HS-5 (cell line): ENCODE results near the gene KSR2.

Experiments used
- DNase-seq: peaks from one replicate; pipeline ENCODE4 v3.0.0-alpha.2; 2012; ENCODE audit warnings: low read depth

Gene KSR2

DNA sequence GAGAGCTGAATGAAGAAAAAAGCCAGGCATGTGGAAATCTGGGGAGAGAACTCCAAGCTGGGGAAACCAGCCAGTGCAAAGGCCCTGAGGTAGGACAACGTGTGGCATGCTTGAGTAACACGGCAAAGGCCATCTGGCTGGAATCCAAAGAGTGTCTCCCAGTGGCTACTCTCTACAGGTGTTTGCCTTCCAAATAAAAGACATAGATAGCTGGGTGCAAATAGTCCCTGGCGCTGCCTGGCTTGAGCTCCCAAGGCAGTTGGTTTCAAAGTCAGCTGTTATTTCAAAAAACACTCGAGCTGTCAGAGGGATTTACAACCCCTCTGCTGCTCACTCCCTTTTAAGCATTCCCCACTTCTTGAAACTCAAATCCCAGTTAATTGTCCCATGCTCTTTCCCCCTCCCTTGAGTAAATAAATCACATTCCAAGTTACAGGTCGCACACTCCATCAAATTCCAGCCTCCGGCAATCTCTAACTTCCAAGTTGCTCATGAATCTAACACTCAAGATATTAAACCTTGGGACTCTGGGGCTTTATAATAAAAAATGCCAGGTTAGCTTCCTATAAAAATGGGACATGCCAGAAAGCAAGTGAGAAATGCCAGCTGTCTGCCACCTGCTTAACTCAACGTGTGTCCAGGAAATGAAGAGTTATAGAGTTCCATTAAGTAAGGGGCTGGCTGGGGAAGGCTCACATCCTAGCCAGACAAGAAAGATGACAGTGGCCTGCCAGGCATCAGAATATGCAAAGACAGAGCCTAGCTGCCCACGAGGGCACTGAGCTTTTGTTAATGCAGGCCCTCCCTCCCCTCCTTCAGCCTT is 473.7 kb downstream of the KSR2 start:
- no peak for DNase-seq

DNA sequence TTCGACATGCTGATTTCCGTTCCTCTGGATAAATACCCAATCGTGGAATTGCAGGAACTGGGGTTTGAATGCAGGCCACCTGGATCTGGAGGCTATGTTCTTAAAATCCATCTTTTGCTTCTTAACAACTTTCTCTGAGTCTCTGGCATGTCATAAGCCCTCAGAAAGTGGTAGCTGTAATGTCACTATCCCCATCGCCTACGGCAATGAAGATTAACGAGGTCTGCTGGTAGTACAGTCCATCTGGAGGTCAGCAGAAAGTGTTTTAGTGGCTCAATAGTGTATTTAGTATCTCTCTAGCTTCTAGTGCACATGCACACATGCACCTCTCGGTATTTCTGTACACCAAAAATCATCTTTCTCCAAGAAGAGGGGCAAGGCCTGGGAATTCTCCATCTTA is 477.1 kb downstream of the KSR2 start:
- no peak for DNase-seq

DNA sequence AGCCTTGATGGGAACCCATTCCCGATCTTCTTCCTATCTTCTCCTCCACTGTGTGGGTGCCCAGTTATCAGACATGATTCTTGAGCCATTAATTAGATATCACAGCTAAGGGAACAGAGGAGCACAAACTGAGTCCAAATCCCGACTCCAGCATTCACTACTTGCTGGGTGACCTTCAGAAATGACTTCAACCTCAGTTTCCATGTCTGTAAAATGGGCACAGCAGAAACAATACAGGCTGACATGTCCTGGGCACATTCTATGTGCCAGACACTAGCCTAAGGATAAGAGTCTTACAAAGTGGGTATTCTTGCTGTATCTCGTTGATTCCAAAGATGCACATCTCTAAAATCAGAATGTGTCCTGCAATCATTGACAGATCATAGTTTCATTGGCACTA is 478.7 kb downstream of the KSR2 start:
- no peak for DNase-seq

DNA sequence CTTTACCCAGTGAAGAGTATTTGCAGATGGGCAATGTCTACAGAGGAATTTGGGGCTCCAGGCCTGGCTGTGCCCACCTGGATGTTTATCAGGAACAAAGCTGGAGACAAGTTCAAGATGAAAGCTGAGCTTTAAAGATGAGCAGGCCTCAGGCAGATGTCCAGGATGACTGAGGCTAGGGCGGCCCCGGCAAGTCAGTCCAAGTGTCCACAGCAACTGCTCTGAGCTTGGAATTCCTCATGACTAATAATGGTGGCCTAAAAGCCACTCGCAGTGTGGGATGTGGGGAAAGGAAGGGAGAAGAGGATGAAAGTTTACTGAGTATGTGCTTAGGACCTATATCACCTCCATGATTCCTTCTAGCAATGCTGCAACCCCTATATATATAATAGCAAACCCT is 479.1 kb downstream of the KSR2 start:
- no peak for DNase-seq

DNA sequence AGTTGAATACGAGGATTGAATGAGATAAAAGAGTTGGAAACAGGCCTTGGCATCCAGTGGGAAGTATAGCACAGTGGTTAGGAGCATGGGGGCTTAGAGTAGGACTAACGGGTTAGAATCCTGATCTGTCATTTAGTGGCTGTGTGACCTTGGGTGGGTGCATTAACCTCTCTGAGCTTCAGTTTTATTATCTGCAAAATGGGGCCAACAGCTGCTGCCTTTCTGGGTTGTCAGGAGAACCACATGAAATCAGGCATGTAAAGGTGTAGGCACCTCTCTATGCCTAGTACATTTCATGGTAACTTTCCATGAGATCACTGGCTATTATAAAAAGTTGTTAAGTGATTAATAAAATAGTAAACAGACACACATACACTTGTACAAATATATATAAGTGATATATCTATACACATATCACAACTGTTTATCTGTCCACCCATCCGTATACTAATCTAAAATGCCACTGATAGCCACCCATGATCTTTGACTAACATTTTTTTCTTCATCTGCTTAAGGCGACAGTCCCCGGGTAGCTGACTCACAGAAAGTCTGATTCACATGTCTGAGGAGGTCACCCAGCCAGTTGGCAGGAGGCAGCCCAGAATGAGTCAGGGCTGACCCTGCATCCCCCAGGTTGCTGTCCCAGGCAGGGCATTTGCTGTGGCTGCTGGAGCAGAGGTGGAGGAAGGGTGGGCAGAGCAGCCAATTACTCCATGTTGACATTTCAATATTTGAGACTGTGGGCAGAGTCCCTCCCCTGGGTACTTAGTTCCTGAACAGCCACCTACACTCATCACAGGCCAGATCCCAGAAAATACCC is 481.7 kb downstream of the KSR2 start:
- DNase-seq: no peak

DNA sequence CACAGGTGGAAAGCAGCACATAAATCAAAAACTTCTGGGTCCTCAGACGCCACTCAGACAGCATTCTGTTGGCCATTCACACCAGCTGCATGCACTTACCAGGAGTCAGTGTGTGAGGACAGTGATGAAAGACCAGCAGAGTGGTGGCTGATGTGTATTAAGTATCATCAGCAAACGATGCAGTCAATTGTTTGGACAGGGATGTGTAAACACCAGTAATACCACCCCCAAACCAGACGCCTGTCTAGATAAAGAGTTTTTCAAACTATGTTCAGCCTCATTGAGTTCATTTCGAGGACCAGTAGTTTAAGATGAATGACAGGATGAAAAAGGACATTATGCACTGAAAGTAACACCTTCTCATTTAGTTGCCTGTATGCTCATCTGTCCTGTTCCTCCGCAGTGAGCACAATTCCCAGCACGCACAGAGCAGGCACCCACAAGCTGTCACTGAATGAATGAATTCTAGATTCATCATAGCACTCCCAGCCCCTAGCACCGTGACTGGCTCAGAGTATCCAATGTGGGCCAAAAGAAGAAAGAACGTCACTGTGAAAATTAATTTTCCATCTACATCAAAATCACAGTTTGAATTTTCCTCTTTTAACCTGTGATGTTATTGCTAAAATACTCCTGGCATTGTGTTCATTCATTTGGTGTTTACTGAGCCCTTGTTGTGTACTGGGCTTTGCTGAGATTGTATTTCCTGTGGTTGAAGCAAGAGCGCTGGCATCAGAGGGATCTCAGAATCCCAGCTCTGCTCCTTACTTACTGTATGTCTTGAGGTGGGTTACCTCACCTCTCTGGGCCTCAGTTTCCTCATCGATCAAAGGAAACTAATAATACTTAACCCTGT is 482.6 kb downstream of the KSR2 start:
- no peak for DNase-seq

DNA sequence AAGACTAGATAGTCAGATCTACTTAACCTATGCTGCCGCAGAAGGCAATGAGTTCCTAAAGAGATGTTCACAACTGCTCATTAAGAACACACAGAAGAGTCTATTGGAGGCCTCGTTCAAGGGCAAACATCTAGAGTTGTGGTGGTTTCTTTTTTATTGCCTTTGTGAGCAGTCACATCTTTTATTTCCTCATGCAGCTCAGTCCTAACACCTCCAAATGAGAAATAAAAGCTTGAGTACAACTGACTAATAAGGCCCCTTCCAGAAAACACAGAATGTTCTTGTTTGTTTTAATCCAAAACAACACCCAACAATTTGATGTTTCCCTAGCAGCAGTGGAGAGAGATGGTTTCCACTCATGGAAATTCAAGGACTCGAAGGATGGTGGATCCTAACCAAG is 483.9 kb downstream of the KSR2 start:
- DNase-seq: no peak

DNA sequence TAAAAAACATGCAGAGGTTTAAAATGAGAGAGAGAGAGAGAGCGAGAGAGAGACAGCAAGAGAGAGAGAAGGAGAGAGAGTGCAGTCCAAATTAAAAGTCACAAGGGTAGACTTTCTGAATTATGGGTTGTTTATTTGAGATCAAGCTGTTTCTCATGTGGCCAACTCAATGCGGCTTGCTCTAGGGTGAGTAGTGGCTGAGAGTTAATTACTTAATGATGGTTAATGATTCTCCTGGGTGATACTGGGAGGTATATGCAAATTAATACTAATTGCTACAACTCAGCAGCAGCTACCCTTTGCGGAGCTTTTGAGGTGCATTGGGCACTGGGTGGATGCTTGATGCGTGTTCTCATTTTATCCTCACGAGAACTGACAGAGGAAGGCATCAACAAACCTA is 485.3 kb downstream of the KSR2 start:
- DNase-seq: no peak

DNA sequence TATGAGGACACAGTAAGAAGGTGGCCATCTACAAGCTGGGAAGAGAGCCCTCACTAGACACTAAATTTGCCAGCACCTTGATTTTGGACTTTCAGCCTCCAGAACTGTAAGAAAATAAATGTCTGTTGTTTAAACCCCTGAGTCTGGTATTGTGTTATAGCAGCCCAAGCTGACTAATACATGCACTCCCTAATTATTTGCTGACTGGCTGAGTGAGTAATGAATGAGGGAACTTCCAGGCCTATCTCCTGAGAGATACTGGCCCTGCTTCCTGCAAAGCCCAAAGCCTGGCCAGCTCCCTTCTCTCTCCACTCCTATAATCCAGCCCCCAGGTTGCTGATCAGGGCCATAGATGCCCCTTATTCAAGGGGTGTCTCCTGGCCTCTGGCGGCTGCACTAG is 487.3 kb downstream of the KSR2 start:
- no peak for DNase-seq

DNA sequence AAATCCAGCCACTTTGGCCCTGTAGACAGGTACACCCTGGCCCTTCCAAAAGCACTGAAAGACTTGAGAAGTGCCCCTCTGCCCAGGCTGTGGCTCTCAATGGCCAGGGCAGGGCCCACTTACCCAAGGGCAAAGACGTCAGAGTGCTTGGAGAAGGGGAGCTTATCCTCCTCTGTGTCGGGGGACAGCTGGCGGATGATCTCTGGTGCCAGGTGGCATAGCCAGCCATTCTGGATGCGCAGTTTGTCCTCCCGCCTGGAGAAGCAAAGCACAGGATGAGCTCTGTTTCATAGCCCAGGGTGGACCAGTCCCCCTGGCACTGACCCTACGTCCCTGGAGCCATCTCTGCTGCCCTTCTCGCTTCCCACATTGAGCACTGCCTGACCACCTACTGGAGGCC is 492.4 kb downstream of the KSR2 start:
- DNase-seq: no peak

DNA sequence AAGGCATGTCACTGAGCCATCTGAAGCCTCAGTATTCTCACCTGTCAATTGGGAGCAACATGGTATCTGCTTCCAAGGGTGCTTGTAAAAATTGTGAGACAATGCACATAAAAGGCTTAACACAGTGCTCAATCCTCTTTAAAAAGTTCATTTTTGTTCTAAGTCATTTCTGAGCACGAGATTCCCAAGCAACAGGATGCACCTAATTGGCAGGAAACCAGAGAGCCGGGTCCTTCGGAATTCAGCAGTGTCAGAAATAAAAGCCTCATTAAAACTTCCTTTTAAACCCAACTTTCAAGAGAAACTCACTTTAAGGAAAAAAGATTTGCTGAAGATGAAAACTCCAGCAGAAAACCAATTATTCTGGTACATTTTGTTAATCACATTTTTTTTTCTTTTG is 494.9 kb downstream of the KSR2 start:
- no peak for DNase-seq

DNA sequence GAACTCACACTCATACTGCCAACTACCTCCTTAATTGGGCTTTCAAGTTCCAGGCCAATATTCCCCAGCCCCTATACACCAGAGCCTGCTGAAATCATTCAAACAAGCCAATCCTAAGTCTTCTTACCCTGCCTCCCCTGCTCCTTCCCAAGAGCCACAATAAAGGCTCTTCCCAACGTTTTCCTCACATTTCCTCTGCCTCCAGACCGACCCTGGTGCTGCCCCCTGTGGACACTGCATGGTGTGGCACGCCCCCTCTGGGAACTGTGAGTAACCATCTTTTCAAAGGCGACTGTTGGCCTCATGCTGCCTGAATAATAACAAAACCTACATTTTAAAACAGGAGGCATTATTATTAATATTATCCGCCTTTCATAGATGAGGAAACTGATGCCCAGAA is 495.8 kb downstream of the KSR2 start:
- DNase-seq: no peak

DNA sequence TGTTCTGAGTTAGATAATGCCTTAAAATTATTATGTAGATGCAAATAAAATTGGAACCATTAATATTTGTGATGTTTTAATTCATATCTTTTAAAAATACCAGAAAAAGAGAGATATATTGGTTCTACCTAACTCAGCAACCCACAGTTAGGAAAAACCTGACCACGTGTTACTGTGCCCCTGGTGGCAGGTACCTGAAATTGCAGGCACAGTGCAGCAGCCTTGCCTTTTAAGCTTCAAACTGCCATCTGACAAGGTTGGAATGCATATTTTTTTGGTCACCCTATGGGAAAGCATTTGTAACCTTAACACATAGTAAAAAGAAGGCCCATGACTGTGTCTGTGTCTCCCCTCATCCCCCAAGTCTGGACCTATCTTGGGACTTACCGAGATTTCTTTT is 498.0 kb downstream of the KSR2 start:
- DNase-seq: no peak

DNA sequence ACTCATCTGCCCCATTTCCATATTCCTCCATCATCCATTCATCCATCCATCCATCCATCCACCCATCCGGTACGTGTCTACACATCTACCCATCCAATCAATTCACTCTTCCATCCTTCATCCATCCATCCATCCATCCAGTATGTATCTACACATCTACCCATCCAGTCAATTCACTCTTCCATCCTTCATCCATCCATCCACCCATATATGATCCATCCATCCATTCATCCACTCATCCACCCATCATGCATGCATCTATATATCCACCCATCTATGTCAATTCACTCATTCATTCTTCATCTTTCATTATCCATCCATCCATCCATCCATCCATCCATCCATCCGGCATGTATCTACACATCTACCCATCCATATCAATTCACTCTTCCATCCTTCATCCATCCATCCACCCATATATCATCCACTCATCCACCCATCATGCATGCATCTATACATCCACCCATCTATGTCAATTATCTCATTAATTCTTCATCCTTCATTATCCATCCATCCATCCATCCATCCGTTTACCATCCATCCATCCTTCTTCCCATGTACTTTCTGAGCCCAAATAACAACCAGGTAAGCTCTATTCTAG is 498.8 kb downstream of the KSR2 start:
- DNase-seq: no peak

DNA sequence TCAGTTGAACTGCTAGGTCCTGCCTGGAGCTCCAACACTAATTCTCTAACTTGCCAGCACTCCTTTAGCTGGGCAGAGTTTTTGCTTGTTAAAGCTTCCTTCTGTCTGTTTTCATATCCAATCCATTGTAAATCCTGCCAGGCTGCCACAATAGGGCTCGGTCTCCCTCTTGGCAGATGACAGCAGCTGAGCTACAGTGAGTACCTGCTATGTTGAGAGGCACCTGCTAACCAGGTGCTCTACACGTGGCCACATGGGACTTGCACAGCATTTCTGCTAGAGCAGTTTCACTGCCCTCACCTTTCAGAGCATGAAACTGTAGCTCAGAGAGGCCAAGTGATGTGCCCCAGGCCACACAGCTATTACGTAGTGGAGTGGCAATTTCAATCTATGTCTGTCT is 500.8 kb downstream of the KSR2 start:
- no peak for DNase-seq

DNA sequence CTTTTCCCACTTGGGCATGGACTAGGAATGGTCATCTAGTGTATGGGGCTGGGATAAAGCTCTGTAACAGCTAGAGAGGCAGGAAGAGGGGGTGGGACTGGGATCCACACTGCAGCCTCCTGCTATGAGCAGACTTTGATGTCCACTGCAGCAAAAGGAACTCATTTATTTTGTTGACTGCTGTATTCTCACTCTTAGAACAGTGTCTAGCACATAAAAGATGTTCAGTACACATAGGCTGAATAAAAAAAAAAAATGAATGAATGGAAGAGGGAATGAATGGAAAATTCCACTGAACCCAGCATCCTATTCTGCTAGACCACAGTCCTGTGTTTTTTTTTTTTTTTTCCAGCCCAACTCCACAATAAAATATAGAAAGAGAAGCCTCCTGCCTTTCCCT is 501.2 kb downstream of the KSR2 start:
- DNase-seq: no peak

DNA sequence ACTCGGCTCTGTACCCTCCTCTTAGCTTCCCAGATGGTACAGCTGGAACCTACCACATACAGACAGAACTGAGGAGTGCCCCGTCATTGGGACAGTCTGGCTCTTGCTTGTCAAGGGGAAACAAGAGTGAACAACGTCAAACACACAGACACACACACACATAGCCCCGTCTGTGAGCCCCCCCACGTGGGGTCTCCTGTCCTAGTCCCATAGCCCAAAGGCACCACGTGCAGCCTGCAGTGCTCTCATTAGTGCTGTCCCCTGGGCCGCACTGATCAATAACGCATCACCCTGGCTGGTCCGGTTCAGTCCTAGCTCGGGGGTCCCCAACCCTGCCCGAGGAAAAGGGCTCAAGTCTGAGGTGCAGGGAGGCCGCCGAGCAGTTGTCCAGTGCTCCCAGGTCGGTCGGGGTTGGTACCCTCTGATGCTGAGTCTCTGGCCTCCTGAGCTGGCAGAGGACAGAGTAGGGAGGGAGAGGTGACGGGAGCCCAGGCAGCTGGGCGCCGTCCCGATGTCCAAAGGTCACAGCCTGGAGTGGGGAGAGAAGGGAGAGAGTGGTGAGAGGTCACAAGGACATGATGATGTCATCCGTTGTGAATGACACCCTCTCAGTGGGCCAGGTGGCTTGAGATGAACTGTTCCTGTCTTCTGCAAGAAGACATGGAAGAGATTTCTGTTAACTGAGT is 502.0 kb downstream of the KSR2 start:
- DNase-seq: no peak

DNA sequence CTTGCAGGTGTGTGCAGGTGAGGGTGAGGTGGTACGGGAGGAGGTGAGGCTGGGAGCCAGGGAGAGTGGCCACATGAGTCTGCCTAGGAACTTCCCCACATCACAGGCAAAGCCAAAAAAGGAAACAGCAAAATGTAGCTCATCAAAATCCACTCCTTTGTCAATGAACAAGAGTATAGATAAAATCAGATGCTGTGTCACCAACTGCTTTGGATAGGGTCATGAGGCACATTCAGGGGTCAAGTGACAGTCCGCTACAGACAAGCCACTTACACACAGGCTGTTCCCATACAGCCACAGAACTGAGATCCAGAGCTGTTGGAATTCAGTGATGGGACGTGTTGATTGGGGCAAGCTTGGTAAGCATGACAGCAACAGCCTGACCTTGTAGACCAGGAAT is 507.1 kb downstream of the KSR2 start:
- no peak for DNase-seq

DNA sequence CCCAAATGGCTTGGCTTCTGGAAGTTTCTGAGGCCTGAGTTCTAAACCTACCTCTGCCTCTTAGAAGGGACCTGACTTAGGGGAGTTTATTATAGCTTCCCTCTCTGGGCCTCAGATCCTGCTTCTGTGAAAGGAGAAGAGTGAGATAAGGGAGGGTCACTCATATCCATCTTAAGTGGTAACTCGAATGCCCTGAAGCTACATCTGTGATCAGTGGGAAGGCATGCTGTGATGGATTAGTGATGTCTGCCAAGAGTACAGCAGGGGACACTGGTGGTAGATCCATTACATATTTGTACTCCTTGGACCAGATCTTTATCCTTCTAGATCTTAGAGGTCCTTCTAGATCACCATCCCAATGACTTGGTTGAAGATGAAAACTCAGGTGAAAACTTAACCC is 509.6 kb downstream of the KSR2 start:
- no peak for DNase-seq

DNA sequence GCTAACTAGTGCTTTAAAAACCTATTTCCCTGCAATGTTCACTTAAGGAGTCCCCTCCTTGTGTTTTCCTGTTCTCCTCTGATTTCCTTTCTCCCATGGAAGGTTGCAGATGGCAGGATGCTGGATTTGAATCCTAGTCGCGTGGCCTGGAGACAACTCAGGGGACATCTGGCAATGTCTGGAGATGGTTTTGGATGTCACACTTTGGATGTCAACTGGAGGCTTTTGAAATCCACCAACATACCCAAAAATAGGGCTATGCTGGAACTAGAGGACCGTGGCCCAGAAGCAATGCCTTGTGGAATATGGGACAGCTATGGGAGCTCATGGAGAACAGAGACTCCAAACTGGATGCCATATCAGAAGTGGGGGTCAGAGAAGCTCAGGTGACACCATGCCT is 511.6 kb downstream of the KSR2 start:
- DNase-seq: no peak

DNA sequence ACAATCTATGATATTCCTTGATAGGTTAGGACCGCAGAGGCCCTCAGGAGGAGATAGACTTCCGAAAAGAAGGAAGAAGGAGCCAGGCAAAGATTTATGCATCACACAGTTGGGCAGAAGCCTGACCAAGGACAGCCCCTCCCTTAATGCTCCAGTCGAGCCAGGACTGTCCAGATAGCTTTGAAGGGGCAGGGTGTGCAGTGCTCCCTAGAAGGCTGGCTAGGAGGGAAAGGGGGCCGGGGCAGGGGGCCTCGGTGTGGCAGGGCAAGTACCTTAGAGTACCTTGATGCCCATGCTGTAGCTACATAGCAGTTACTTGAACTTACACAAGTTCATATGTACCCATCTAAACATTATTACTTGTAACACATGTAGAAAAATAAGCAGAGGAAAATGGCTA is 512.7 kb downstream of the KSR2 start:
- DNase-seq: no peak

DNA sequence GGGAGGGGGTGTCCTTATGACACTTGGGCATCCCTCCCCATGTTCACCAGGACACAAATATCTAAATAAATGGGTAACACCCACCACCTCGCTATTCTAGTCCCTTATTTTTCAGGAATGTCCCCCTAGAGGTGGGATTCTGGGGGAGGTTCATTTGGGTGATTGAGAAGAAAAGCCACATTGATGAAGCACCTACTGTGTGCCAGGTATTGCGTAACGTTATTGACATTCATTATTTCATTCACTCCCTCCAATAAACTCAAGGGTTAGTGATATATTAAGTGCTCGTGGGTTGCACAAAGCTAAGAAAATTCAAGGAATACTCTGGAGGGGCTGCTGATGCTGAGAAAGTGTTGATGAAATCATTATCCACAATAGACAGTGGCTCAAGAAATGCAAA is 514.8 kb downstream of the KSR2 start:
- DNase-seq: no peak
